PFSK-1 (cell line): ENCODE data around the gene SLC26A8.

ENCODE experiments used
- FOXP2 ChIP-seq: optimal IDR thresholded peaks from 2 replicates; pipeline ENCODE3; 2011; ENCODE audit warnings: borderline replicate concordance, control low read depth, inconsistent platforms; ENCODE audit not compliant: insufficient read depth; ENCODE audit errors: extremely low read length, extremely low read depth
- POLR2AphosphoS5 ChIP-seq: IDR thresholded peaks from 2 replicates; pipeline ENCODE4 v1.6.1; 2012; ENCODE audit warnings: low read depth, mild to moderate bottlenecking, control low read depth, low read length, moderate library complexity
- REST ChIP-seq, 2 experiments: IDR thresholded peaks; 2 replicates each; pipeline versions ENCODE4 v1.6.1 to v1.8.0; 2011 to 2012; ENCODE audit warnings: low read depth in 2 of 2, low read length in 2 of 2, control low read depth in 1 of 2, inconsistent platforms in 1 of 2, mild to moderate bottlenecking in 1 of 2, moderate library complexity in 1 of 2; ENCODE audit not compliant: insufficient read depth in 1 of 2
- SIN3A ChIP-seq: IDR thresholded peaks from 2 replicates; pipeline ENCODE4 v1.6.1; 2012; ENCODE audit warnings: mild to moderate bottlenecking, low read length, moderate library complexity, borderline replicate concordance; ENCODE audit not compliant: insufficient read depth
- TAF1 ChIP-seq: IDR thresholded peaks from 2 replicates; pipeline ENCODE4 v1.6.1; 2012; ENCODE audit warnings: low read length, control low read depth, borderline replicate concordance; ENCODE audit not compliant: insufficient read depth

Gene SLC26A8

GRCh38 chr6:36067374-36068011, 43.1 kb upstream of the SLC26A8 start:
- TF ChIP-seq POLR2AphosphoS5 (no peak), TAF1 (no peak), SIN3A (no peak), REST (IDR thresholded peaks at IDR 0.05; ENCODE audit: insufficient read depth in 1 of 2, low read depth in 2 of 2, low read length in 2 of 2) (no peak), FOXP2 (no peak)

GRCh38 chr6:36066817-36067216, 42.4 kb upstream of the SLC26A8 start:
- TF ChIP-seq FOXP2, result no peak

GRCh38 chr6:36065916-36066315, 41.5 kb upstream of the SLC26A8 start:
- TF ChIP-seq SIN3A (no peak), TAF1 (no peak), FOXP2 (no peak), REST (IDR thresholded peaks at IDR 0.05; ENCODE audit: insufficient read depth in 1 of 2, low read depth in 2 of 2, low read length in 2 of 2) (no peak), POLR2AphosphoS5 (no peak)

- TF ChIP-seq REST (IDR thresholded peaks at IDR 0.05; ENCODE audit: insufficient read depth in 1 of 2, low read depth in 2 of 2, low read length in 2 of 2) (no peak), FOXP2 (no peak), SIN3A (no peak), POLR2AphosphoS5 (no peak), TAF1 (no peak)
Measured at GRCh38 chr6:36064770-36065396, 40.4 kb upstream of the SLC26A8 start.

DNA sequence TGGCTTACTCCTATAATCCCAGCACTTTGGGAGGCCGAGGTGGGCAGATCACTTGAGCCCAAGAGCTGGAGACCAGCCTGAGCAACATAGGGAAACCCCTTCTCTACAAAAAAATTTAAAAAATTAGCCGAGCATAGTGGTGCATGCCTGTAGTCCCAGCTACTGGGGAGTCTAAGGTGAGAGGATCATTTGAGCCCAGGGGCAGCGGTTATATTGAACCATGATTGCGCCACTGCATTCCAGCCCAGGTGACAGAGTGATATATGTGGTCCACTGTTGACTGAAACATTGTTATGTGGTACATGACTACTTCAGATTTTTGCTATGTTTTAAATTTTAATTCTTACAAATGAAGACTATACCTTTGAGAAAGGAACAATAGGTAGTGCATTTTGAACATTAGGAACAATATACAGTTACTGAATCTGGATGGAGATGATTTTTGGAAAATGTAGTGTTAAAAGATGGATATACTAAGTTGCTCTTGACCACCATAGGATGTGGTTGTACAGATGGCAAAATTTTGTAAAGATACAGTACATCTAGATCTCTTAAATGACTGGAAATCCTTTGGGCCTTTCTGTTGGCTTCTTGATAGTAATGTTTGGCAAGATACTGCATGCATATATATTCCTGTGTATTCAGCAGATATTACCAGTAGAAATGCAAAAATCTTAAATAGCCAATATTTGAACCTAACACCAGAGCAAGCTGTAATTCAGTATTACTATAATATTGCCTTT, 39.0 kb upstream of the SLC26A8 start:
- TF ChIP-seq FOXP2 (no peak), TAF1 (no peak), SIN3A (no peak), POLR2AphosphoS5 (no peak), REST (IDR thresholded peaks at IDR 0.05; ENCODE audit: insufficient read depth in 1 of 2, low read depth in 2 of 2, low read length in 2 of 2) (no peak)
